Type B pancreatic cell (in vitro differentiated cells): Measurements from ENCODE around the gene CNTNAP2. TPM values are rescaled to one million over a fixed set of nuclear protein-coding genes. Genes with fewer than 3 reads are reported as not detected.

Source experiments
- DNase-seq: peaks from one replicate; pipeline ENCODE4 v3.0.0; 2021; ENCODE audit warnings: mixed read lengths; ENCODE audit not compliant: unreplicated experiment; ENCODE audit errors: extremely low spot score
- H3K27ac Mint-ChIP-seq: 2 replicates; pipeline ENCODE4 v1.8.0; 2021; ENCODE audit warnings: mild to moderate bottlenecking, mixed read lengths
- H3K27me3 Mint-ChIP-seq: 2 replicates; pipeline ENCODE4 v1.8.0; 2021; ENCODE audit warnings: mixed read lengths
- H3K36me3 Mint-ChIP-seq: 2 replicates; pipeline ENCODE4 v1.8.0; 2021; ENCODE audit warnings: mixed read lengths
- H3K4me1 Mint-ChIP-seq: one replicate; pipeline ENCODE4 v1.8.0; 2021; ENCODE audit warnings: mixed read lengths; ENCODE audit not compliant: unreplicated experiment
- H3K4me3 Mint-ChIP-seq: 2 replicates; pipeline ENCODE4 v1.8.0; 2021; ENCODE audit warnings: mild to moderate bottlenecking, mixed read lengths
- H3K9me3 Mint-ChIP-seq: 2 replicates; pipeline ENCODE4 v1.8.0; 2021; ENCODE audit warnings: mixed read lengths
- total RNA-seq: library from RNA; stranded (reverse); gene quantifications from 2 replicates; pipeline ENCODE4 v1.2.1, GENCODE V29; 2021; ENCODE audit warnings: low replicate concordance
- TF ChIP-seq, protein P1 (sequence below): fragments of 200-600 bp; sonication (generic); conservative IDR thresholded peaks from 2 replicates; pipeline ENCODE4 v1.5.0; 2021; ENCODE audit warnings: antibody characterized with exemption, mild to moderate bottlenecking

Gene CNTNAP2
- total RNA-seq, 1 donor from 2014 or later: 26.8 TPM

DNA sequence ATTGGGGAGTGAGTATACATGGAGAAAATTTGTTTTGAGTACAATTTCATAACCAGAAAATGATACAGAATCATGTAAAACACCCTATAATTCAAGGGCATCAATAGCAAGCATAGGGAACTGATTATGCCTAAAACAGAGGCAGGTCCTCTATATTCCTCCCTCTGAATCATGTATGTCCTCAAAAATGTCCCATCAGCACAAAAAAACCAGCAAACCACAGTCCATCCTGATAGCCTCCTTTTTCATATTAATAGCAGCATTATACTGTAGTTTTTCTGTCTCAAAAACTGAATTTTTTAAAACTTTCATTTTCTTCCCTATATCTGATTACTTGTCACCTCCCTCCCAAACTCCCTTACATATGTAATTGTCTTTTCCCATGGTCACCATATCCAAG is 1057.3 kb downstream of the CNTNAP2 start:
- TF ChIP-seq, protein P1, sequence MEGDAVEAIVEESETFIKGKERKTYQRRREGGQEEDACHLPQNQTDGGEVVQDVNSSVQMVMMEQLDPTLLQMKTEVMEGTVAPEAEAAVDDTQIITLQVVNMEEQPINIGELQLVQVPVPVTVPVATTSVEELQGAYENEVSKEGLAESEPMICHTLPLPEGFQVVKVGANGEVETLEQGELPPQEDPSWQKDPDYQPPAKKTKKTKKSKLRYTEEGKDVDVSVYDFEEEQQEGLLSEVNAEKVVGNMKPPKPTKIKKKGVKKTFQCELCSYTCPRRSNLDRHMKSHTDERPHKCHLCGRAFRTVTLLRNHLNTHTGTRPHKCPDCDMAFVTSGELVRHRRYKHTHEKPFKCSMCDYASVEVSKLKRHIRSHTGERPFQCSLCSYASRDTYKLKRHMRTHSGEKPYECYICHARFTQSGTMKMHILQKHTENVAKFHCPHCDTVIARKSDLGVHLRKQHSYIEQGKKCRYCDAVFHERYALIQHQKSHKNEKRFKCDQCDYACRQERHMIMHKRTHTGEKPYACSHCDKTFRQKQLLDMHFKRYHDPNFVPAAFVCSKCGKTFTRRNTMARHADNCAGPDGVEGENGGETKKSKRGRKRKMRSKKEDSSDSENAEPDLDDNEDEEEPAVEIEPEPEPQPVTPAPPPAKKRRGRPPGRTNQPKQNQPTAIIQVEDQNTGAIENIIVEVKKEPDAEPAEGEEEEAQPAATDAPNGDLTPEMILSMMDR: no peak
- H3K4me3 Mint-ChIP-seq: no peak overlapping the region
- H3K9me3 Mint-ChIP-seq: no peaks in the 10 kb centered on the region
- H3K36me3 Mint-ChIP-seq: no peaks in the 10 kb centered on the region
- H3K27ac Mint-ChIP-seq: no peak overlapping the region
- no peaks in the 10 kb centered on the region for H3K4me1 Mint-ChIP-seq
- no peak for DNase-seq
- no peaks in the 10 kb centered on the region for H3K27me3 Mint-ChIP-seq

DNA sequence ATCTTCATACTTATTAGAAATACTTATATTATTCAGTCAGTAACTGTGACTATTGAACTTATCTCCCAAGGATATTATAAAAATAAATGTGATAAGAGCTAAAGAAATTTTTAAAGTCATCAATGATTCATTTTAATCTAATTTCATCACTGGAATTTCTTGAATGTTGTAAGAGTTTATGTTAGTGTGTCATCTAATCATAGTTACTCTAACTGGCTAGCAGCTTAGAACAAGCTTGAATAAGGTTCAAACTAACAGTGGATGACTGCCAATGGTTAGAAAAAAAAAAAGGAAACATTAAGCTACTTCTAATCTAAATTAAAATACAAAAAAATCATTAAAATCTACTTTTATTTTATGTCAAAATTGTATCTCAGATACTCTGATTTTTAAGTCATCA is 1066.3 kb downstream of the CNTNAP2 start:
- TF ChIP-seq, protein P1: no peak
- Mint-ChIP-seq H3K4me3 (no peak overlapping the region), H3K36me3 (no peaks in the 10 kb centered on the region), H3K9me3 (peaks cover 5% of the 10 kb centered on the region), H3K27ac (no peak overlapping the region), H3K27me3 (no peaks in the 10 kb centered on the region), H3K4me1 (no peaks in the 10 kb centered on the region)
- DNase-seq: no peak

DNA sequence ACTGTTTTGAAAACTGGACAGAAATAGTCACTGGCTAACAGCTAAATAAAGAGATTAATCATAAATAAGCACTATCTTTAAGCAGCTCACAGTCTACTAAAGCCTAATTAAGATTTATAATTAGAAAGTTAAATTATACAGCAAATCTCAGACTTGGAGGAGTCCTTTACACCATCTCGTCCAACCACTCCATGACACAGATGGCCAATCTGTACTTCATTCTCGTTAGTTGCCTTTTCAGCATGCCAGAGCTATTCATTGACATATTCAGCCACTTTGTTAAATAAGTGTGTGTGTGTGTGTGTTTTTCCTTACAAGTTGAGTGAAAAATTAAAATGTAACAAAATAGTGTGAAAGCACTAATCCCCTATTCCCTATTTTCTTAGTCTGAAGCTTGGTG is 1066.7 kb downstream of the CNTNAP2 start:
- TF ChIP-seq, protein P1: no peak
- Mint-ChIP-seq H3K27me3 (no peaks in the 10 kb centered on the region), H3K9me3 (peaks cover 5% of the 10 kb centered on the region), H3K4me3 (no peak overlapping the region), H3K27ac (no peak overlapping the region), H3K4me1 (no peaks in the 10 kb centered on the region), H3K36me3 (no peaks in the 10 kb centered on the region)
- DNase-seq: no peak

DNA sequence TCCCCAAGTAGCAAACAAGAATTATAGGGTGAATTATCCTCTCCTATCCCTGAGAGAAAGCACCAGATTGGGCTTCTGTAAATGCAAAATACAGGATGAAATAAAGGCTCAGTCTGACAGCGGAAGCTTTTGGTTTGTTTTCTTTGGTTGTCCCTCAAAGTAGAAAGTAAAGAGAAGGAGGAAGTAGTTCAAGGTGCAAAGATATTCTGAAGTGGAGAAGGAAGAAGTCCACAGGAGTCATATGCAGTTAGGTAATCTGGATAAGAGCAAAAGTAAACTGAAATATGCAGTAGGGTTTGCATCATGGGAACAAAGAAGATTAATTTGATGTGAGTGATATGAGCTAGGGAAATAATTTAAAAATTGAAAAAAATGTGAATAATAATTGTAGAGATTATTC is 1071.9 kb downstream of the CNTNAP2 start:
- no peak overlapping the region for H3K4me3 Mint-ChIP-seq
- H3K36me3 Mint-ChIP-seq: no peaks in the 10 kb centered on the region
- no peak for DNase-seq
- no peak overlapping the region for H3K27ac Mint-ChIP-seq
- H3K4me1 Mint-ChIP-seq: no peaks in the 10 kb centered on the region
- TF ChIP-seq, protein P1: no peak
- H3K27me3 Mint-ChIP-seq: no peaks in the 10 kb centered on the region
- peaks cover 5% of the 10 kb centered on the region for H3K9me3 Mint-ChIP-seq

DNA sequence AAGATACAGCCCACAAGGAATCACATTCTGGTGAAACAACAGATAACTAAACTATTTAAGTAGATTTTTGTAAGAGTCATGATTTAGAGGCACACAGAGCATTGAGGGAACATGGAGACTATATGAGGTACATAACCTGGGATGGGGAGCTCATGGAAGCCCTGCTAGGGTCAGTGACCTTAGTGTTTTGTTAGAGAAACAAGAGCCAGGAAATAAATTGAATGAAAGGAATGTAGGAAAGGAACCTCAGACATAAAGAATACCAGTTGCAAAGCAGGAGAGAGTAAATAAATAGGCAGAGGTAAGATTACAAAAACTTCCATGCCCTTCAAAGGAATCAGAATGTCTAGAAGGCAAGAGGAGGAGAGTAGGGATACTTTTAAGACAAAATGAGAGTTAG is 1076.9 kb downstream of the CNTNAP2 start:
- no peaks in the 10 kb centered on the region for H3K36me3 Mint-ChIP-seq
- no peak overlapping the region for H3K27ac Mint-ChIP-seq
- no peak overlapping the region for H3K4me3 Mint-ChIP-seq
- TF ChIP-seq, protein P1: no peak
- H3K4me1 Mint-ChIP-seq: no peaks in the 10 kb centered on the region
- no peak for DNase-seq
- no peaks in the 10 kb centered on the region for H3K27me3 Mint-ChIP-seq
- no peaks in the 10 kb centered on the region for H3K9me3 Mint-ChIP-seq

DNA sequence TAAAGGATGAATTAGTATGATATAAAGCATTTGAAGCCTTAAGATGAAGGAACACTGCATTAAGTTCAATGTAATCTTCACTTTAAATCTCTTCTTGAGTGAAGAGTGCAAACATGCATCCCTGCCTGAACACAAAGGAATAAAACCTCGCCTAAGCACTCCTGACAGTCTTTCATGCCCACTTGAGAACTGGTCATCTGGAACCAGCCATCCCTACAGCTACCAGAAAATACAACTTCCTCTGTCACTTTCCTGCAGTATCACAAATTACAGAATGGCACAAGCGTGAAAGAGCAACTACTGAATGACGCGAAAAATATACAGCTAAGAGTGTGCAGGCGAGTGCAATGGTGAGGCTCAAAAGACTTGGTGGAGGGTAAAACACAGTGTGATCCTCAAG is 1079.9 kb downstream of the CNTNAP2 start:
- Mint-ChIP-seq H3K27me3 (no peaks in the 10 kb centered on the region), H3K9me3 (no peaks in the 10 kb centered on the region), H3K27ac (no peak overlapping the region), H3K4me1 (no peaks in the 10 kb centered on the region), H3K36me3 (no peaks in the 10 kb centered on the region), H3K4me3 (no peak overlapping the region)
- TF ChIP-seq, protein P1: no peak
- no peak for DNase-seq
